Measurements from ENCODE around the gene FHOD1.

- no peak for TF ChIP-seq CTCF (IDR thresholded peaks at IDR 0.05)
- TF ChIP-seq POLR2AphosphoS5 (IDR thresholded peaks at IDR 0.05), result no peak
Observed at GRCh38 chr16:67250045-67250327, 2.7 kb upstream of the FHOD1 start.

Data from suprapubic skin (tissue), 3 donors.